ENCODE results near the gene NKX2-3.

NKX2-3 gene

DNA sequence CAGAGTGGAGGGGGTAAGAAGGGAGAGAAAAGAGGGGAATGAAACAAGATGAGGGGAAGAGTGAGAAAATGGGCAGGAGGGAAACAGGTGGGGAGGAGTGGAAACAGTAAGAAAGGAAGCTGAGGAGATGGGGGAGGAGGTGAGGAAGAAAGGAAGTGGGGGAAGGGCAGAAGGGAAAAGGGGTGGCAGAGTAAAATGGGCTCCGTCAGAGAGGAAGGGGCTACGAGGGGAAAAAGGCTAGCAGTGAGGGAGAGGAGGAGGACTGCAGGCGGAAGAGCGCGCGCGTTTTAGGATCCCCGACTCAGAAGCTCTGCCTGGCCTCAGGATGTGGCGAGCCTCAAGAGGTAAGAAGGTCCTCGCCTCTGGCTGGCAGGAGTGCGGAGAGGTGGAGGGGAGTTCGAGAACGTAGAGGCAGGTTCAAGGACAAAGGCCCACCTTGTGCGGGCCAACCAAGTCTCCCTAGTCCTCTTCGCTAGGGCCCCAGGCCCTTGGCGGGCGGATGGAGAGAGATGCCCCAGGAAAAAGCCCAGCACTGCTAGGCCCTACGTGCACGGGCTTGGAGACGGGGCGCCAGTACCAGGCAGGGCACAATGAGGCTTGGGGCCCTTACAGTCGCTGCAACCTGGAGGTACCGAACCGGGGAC lies 5.8 kb upstream of the NKX2-3 start:
- DNase-seq, result no peak

DNA sequence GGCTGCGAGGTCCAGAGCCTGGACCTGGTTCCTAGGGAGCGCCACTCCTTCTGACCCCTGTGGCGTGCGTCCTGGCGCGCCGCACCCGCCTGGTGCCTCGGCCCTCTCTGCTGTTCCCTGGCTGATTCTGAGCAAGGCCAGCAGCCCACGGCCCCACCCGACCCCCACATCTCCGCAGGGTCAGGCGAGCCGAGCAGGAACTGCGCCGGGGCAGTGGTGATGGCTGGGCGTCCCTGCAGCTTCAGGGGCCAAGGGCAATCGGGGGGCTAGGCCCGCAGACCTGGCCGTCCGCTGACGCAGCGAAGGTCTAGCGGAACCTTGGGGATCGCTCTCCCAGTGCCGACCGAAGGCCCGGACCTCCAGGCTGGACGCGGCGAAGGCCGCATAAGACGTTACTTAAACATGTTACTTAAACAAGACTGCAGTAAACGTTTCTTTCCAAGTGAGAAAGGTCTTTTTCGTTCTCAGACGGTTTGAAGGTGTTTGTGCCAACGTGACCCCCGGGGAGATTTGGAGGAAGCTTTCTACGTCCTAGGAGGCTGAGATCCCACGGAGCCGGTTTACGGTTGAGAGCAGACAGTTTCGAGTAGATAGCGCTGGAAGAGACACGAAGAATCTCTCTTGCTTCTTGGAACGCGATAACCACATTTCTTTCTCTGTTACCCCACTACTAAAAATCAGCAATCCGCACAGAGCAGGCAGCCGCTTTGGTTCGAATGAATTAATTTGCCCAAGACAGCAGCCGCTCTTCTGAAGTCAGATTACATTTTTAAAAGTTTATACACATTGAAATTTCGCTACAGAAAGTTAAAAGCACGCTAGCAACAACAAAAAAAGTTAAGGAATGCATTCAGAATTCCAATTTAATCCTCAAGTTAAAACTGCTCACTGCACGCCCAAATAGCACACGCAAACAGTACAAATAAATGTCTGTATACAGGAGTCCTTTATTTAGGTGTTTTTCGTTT lies 4.9 kb upstream of the NKX2-3 start:
- DNase-seq, result no peak

DNA sequence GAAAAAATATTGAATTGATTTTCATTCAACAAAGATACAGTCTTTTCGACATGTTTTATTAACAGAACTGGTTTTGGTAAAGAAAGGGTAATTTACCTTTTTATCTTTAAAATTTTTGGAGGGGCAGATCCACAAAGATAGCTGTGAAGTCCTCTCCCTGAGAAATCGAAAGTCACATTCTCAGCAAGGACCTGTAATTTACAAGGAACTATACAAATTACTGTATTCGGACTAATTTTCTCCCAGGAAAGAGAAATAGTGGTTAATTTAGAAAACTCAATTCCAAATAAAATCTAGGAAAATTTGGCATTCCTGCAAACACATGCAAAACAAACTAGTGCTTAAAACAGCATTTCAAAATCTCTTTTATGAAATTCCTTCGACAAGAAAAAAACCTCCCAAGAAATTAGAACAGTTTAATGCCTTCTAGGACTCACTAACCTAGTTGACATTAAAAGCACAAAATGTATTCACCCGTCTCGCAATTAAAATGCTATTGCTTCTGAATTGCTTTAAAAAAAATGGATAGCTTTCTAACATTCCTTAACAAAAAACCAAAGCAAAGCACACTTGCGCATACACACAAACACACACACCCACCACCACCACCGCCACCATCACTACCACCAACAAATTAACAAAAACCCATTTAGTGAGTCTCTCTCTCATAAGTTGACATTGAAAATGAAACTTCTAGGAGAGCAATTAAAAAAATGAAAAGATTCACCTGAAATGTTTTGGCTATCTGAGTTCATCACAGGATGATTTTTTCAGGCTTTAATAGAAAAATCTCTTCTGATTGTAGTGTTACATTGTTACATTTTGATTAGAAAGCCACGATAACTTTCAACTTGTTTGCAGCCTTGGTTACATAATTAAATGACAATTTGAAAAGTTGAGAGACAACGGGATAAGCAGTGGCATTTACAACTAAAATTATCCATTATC lies 4.0 kb upstream of the NKX2-3 start:
- DNase-seq, result no peak

DNA sequence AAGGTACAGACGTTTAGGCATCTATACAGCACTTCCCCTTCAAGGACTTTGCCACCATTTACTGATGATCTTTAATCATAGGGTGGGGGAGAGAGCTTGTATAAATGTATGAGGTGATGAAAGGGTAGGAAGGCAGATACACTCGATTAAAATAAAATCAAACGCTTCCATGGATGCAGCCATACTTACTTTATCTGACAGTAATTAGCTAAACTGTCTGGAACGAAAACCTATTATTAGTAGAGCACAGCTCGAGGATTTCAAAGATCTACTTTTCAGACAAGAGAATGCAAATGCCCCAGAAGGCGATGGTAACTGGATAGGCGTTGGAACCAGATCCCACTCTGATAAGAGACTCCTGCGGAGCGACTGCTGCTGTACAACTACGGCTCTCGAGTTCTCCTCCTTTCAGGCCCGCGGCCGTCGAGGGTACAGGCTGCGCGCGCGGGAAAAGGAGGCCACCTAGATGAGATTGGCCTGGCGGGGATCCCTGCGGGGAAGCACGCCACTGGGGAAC lies 3.1 kb upstream of the NKX2-3 start:
- DNase-seq, result peak; percentile 30

DNA sequence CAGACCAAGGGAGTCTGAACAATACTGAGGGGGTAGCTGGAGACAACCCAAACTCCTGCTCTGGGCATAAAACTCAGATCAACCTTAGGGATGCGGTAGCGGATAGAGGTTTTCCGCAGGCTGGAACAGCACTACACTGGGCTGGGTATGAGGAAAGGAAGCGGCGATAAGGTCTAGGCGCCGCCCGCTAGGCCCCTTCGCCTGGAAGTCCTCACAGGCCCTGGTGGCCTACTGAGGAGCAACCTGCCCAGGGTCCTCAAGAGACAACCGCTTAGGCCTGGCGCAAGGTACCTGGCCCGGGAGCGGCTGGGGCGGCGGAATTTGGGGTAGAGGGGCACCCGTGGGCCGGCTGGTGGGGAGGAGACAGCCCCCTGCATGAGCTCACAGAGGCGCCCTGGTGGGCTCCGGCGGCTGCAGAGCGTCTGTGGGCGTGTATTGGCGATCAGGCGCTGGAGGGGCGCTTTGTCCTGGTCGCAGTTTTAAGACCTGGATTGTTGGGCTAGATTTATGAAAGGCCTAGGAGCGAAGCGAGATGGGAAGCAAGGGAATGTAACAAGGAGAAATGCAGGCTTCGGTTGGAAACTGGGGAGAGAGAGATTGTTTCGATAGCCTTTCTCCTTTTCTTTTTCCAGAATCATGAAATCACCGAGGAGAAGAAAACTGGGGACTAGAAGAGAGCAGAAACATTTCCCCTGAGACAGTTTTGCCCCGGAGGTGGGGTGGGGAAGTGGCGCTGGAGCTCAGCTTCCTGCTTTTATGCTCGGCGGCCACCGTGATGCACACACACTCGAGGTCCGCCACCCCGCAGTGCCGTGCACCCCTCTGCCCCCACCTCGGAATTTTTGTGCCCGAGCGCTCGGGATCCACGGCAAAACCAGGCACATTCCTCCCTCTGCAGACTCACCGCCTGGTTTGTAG lies 2.4 kb upstream of the NKX2-3 start:
- DNase-seq, result no peak

DNA sequence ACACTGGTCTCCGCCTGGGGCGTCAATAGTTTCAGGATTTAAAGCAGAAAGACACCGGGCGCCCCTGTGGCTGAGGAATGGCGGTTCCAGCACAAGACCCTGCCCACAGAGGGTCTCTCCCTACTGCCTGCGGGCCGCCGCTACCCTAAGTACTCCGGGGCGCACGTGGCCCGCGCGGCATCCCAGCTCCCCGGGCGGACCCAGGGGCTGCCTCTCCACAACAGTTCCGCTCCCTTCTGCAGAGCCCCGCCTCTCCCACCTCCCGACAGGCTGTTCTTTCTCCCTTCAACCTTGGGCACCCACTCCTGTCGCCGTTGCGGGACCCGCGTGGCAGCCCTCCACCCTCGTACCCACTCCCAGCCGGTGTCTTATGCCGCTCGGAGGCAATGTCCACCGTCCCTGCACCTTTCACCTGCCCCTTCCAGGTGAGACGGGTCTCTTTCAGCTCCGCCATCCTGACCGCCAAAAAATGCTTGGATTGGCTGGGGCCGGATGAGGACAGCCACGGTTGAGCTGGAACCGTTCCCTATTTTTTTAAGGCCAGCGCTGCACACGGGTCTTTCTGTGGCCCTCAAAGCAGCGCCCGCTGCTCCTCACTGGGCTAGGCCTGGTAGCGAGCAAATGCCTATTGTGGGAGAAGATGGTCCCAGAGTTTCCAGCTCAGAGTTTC lies 1.6 kb upstream of the NKX2-3 start:
- no peak for DNase-seq

DNA sequence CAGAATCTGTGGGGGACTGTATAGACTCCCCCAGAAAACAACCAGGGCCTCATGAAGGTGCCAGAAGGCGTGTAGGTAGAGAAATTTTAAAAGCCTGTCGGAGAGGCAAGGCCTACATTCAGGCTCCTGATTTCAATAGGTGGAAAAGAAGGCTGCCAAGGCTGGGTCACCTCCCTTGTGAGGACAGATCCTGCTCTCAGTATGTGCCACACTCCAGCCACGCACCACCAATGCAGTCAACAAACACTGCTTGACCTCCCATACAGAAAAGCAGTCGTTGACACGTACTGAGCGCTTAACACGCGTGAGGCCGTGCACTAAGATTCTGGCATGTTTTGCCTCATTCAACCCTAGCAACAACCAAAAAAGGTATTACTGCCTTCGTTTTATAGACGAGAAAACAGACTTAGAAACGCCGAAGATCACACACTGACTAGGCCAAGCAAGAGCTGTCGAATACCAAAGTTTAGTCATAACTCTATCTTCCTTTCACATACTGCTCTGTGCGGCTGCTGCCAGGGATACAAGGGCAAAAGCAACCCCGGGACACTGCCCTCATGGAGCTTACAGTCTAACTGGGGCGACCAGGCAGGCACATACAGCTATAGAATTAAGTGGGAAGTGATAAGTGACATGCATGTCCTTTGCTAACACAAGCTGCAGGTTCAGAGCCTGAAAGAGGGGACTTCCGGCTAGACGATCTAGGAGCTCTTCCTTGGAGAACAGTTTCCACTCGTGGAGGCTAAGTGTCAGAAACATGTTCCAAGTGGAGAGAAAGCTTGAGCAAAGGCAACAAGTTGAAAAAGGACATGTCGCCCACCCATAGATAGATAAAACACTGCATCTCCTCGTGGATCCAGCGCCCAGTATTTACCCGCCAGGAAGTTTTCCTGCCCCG lies 797 bp upstream of the NKX2-3 start:
- no peak for DNase-seq

DNA sequence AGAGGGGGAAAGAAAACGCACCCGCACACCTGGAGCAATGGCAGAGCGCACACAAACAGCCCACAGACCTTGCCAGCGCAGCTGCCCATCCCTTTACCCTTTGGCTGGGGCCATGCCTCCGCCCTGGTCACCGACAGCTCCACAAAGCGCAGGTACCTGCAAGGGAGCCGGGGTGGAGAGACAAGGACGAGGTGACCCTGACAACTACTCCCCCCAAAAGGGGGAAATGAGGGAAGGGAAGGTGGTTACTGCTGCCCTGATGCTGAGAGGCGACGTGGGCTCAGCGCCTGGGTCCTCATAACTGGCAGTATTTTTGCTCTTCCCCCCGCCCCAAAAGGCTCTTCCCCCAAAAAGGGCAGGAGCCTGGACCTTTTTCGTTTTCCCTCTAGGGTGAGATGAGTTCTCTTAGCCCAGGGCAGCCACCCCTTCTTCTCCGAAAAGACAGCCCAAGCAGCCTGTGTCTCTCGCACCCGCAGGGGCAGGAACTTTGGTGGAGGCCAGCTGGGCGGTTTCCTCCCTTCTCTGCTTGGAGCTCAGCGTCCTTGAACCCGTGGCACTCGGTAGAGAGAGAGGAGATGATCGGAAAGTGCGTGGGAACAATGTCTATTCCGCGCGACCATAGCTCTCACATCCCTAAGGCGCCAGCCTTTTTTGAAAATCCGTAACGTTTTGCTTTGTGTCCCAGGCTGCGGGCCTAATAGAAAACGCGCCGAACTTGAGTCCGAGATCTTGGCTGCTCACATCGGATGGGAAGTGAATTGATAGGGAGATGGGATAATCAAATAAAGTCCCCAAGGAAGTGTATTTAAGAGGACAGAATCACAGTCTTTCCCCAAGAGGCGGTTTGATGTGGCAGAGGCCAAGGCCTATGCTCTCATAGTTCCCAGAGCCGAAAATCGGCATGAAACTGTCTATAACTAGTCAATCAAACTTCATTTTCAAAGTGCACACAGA lies 1.0 kb downstream of the NKX2-3 start:
- no peak for DNase-seq

DNA sequence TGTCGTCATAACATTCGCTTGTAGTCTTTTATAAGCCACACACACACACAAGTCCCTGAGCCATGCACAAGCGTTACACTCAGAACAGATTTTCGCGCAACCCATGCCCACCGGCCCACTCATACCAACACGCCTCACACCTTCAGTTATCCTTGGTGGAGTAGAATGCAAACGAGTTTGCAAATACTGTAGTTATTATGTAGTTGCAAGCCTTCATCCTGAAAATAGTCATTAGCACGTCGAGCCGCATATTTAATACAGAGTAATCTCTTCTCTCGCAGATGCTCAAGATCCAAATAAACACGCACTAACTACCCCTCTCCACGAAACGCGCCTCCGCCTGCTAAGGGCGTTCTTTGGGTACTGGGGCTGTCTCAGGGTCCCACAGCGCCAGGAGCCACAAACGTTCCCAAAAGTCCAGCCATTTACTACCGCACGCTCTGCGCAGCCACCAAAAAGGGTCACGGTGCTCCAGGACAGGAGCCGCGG lies 1.8 kb downstream of the NKX2-3 start:
- DNase-seq, result no peak

DNA sequence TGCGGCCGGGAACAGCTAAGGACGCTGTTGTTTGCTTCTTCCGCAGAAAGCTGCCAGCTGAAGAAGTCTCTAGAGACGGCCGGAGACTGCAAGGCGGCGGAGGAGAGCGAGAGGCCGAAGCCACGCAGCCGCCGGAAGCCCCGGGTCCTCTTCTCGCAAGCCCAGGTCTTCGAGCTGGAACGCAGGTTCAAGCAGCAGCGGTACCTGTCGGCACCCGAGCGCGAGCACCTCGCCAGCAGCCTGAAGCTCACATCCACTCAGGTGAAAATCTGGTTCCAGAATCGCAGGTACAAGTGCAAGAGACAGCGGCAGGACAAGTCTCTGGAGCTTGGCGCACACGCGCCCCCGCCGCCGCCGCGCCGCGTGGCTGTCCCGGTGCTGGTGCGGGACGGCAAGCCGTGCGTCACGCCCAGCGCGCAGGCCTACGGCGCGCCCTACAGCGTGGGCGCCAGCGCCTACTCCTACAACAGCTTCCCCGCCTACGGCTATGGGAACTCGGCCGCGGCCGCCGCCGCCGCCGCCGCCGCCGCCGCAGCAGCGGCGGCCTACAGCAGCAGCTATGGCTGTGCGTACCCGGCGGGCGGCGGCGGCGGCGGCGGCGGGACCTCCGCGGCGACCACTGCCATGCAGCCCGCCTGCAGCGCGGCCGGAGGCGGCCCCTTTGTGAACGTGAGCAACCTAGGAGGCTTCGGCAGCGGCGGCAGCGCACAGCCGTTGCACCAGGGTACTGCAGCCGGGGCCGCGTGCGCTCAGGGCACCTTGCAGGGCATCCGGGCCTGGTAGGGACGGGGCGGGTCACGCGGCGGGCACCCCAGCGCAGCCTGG lies 2.4 kb downstream of the NKX2-3 start:
- peak; percentile 4 for DNase-seq

DNA sequence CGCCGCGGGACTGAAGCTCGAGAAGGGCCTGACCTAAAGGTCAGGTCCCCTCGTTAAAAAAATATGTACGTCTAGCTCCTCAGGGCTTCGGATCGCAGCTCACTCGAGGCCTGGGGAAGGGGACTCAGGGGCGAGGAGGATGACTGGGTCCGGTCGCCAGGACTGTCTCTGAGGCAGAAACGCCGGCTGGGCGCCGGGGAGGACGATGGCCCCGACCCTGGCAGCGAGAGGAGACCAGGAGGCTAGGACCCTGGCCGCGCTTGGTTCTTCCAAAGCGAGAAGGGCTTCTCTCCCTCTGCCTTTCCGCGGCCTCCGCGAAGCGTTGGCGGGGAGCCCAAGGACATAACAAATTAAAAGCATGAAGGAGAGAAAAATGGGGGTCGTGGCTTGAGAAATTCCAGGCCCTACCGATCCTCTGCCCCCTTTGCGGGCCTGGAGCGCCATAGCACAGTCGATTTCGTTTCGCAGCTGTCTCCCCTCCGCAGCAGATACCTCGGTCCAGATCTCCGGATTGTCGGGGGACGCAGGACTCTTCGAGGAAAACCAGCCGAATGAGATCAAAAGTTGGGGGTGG lies 3.1 kb downstream of the NKX2-3 start:
- DNase-seq, result no peak

DNA sequence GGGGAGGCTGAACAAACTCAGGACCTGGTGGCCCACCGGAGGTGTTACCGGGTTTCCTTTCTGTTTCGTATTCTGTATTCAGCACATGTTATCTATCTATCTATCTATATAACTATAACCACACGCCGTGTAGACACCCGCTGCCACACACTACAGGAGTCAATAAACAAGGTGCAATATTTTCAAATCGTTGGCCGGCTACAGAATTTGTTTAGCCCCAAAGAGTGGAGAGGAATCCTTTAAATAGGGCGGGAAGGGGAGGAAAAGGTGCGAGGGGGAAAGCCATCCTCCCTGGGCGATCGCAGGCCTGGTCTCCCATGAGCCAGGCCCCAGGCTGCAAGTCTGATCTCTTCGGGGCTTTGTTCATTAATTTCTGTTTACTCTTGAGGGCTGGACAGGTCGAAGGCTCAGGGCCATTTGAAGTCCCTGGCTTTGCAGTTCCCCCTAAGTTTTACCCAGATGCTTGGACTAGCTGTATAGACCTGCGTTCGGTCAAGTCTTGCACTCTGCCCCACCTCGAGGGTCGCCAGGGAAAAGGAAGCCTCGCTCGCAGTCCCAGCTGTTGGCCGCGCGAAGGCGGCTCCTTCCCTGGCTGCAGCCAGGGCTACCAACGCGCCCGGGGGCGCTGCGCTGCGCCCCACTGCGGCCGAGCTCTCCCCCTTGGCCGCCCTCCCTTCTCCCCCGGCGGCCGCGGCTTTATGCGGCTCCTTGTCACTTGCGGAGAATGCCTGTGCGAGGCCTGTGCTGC lies 3.8 kb downstream of the NKX2-3 start:
- DNase-seq, result no peak

DNA sequence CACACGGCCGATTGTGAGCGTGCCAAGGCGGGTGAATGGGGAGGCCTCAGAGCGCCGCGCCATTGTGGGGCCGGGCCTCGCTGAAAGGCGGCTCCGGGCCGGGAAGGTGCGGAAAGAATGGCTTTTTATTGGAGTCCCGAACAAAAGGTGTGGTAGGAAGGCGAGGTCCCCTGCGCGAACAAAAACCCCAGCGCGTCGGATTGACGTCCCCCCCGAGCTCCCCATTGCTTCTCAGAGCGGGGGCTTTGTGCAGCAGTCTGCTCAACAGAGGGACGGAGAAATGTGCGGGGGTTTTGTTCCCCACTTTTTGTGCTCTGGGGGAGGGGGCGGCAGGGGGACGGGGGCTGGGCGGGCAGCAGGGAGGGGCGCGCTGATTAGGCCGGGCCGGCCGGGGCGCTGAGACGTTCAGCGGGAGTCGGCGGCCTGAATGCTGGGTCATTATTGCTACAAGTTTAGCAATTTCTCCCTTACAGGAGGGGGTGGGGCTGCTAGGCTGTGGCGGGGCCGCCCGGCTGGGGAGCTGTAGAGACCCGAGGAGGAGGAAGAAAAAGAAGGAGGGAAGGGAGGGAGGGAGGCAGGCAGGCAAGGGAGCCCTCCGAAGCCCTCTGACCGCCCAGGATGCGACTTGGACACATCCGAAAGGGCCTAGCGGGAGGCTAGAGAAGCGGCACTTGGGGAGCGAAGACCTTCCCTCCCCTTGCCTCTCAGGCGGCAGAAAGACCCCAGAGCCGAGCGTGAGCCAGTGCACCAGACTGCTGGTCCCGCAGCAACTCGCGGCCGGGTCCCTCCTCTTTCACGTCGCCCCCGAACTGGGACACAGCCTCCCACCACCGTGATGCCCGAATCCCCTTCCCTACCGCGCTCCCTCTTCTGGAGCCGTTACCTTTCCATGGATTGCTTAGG lies 4.6 kb downstream of the NKX2-3 start:
- no peak for DNase-seq

DNA sequence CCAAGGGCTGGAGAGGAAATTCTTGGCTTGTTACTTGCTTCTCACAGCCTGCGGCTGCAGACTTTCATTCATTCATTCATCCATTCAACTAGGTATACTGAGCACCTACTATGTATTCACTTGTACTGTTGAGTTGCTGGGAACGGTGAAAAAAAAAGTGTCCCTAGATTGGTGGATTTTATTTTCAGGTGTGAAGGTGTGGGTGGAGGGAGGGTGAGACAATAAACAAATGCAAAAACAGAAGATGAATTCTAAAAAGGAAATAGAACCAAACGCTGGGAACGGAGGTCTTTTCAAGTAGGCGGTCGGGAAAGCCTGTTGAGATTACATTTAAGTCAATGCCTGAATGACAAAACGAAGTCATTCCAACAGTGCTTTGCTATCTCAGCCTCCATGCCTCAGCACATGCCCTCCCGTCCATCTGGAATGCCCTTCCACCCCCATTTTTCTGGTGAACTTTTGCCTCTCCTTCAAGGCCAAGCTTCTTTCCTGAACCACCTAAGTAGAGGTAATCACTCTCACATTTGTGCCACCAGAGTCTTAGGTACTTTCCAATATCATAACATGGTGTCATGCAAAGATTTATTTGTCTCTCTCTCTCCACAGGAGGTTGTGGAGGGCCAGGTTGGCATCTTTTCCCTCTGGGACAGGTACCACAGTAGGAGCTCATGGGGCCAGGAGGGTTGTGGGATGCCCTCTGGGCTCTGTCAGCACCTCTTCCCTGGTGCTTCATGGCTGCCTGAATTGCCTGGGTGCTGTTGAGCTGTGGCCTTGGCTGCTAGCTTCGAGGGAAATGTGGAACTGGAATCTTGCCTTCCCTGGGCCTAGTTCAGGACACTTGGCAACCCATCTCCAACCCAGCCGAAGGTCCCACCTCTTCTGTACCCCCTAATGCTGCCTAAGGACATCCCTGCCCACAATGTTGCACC lies 5.5 kb downstream of the NKX2-3 start:
- no peak for DNase-seq
